Activated naive CD4-positive, alpha-beta T cell treated with anti-CD3 and anti-CD28 coated beads, Interleukin-2, amount 10 ng/mL, durations not matched to agents 7 days and 5 days (primary cell): Measurements from ENCODE around the gene ELOB.

Experiments used
- CTCF ChIA-PET: fragments of 350-600 bp; sonication (Branson Sonifier 250); formaldehyde crosslinking; loops from one replicate; lab custom pipeline; 2021; ENCODE audit warnings: antibody characterized with exemption; lab: Charles Lee
- DNase-seq: peaks from one replicate; pipeline ENCODE4 v3.0.0-alpha.2; 2020
- H3K27ac Mint-ChIP-seq: one replicate; pipeline ENCODE4 v1.8.0; 2021; ENCODE audit warnings: mild to moderate bottlenecking, moderate library complexity, mixed read lengths
- H3K27me3 Mint-ChIP-seq: one replicate; pipeline ENCODE4 v1.8.0; 2021; ENCODE audit warnings: mild to moderate bottlenecking, mixed read lengths
- H3K36me3 Mint-ChIP-seq: one replicate; pipeline ENCODE4 v1.8.0; 2021; ENCODE audit warnings: mixed read lengths
- H3K4me1 Mint-ChIP-seq: one replicate; pipeline ENCODE4 v1.8.0; 2021; ENCODE audit warnings: mixed read lengths
- H3K4me3 Mint-ChIP-seq: one replicate; pipeline ENCODE4 v1.8.0; 2021; ENCODE audit warnings: mild to moderate bottlenecking, moderate library complexity, mixed read lengths
- H3K9me3 Mint-ChIP-seq: one replicate; pipeline ENCODE4 v1.8.0; 2021; ENCODE audit warnings: mixed read lengths

Gene ELOB

DNA sequence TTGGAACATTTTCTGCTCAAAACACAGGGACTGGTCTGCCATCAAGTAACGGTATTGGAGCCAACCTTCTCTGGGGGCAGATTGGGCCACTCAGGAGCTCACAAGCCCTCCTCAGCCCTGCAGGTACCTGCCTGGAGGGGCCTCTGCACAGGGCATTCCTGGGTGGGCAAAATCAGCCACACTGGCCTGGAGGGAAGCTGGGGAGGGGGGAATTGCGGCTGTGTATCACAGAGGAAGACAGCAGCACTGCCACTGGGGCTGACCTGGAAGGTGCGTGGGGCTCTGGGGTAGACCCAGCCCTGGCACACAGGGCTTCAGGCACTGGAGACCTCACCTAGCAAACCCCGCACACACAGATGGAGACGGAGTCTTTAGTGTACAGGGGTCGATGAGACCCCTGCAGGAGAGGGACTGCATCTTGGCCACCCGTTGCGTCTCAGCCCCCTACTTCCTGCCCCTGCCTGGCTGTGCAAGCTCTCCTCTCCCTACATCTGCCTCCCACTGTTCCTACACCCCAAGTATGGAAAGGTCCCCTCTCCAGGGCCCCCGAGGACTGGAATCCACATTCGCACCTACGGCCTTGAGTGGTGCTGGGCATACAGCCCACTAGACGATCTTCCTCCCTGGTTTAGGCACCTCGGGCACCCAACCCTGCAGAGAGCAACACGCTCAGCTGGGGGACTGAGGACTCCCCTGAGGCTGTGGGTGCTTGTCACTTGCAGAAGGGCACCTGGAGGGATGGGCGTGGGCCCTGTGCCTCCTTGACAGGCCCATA is 31.8 kb downstream of the ELOB start:
- no peak for DNase-seq
- Mint-ChIP-seq H3K27ac (no peak overlapping the region), H3K9me3 (no peaks in the 10 kb centered on the region), H3K4me3 (no peak overlapping the region), H3K4me1 (peaks cover 14% of the 10 kb centered on the region), H3K27me3 (peaks cover 30% of the 10 kb centered on the region), H3K36me3 (peaks cover 4% of the 10 kb centered on the region)
- CTCF ChIA-PET = no interaction called here

DNA sequence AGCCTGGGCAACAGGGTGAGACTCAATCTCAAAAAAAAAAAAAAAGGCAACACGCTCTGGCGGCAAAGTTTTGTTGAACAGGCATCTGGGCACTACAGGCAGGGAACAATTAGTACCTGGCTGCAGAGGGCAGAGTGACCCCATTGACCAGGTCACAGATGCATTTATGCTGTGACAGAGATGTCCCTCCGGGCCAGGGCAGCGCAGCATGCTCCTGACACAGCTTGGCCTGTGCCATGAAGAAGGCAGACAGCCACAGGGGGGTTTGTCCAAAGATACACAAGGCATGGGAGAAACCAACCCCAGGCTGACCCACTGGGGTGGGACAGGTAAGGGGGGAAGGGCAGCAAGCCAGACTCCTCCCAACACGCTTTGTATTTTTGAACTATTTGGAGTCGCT is 32.4 kb downstream of the ELOB start:
- CTCF ChIA-PET = no interaction called here
- no peak for DNase-seq
- Mint-ChIP-seq H3K27ac (no peak overlapping the region), H3K4me3 (no peak overlapping the region), H3K27me3 (peaks cover 30% of the 10 kb centered on the region), H3K4me1 (peaks cover 10% of the 10 kb centered on the region), H3K9me3 (no peaks in the 10 kb centered on the region), H3K36me3 (peaks cover 1% of the 10 kb centered on the region)

DNA sequence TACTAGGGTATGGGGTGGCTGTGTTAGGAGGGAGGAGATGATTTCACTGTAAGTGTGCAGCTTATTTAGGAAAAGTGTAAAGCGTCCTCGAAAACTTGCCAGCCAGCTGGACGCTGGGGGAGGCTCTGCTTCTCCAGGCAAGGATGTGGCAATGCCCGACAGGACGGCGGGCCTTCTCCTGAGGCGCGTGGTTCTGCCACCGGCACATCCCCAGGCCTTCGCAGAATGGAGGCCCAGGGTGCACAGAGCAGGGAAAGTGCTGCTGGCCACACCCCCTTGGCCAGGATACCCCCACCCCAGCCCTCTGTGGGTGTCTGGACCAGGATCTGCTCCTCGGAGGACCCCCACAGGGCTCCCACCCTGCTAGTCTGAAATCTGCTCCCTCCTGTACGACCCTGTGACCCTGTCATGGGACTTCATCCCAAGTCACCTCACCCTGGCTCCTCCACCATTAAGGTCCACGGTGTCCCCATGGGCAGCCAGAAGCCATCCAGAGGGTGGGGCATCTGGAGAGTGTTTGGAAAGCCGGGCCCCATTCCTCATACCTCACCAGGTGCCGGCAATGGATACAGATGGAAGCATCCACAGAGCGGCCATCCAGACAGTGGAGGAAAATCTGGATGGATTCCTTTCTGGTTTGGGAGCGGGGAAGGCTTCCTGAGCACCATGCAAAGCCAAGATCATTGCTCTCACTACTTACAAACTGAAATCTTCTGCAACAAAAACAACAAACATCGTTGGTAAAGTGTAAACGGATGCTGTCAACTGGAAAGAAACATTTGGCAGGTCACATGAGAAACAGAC is 33.9 kb downstream of the ELOB start:
- no peak for DNase-seq
- Mint-ChIP-seq H3K4me1 (peaks cover 11% of the 10 kb centered on the region), H3K36me3 (no peaks in the 10 kb centered on the region), H3K27me3 (peaks cover 36% of the 10 kb centered on the region), H3K27ac (no peak overlapping the region), H3K9me3 (no peaks in the 10 kb centered on the region), H3K4me3 (no peak overlapping the region)
- CTCF ChIA-PET = no interaction called here

DNA sequence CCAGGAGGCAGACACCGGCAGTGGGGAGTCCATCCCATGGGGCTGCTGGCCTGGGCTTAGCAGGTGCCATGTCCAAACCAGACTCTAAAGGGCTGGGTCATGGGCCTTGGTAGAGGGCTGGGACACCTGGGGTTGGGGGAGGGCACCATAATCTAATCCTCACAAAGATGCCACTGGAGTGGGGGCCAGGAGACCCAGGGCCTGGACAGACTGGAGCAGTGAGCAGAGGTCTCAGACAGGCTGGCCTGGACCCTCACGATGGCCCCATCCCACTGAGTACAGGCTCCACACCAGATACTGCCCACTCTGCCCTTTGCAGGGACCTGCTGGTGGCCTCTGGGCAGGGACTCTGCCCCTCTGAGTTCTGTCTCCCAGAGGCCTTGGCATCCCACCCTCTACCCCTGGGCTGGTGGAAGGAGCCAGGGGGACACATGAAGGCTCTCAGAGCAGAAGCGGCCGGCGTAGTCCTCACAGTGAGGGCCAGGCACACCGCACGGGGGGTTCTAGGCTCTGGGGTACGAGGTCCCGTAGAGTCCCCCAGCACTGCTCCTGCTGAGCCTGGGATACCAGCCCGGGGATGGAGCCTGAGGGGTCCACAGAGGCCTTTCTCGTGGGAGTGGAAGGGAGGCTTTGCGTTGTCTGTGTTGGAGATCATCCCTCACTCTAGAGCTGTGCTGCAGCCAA is 34.6 kb downstream of the ELOB start:
- Mint-ChIP-seq H3K27me3 (peaks cover 36% of the 10 kb centered on the region), H3K9me3 (no peaks in the 10 kb centered on the region), H3K36me3 (no peaks in the 10 kb centered on the region), H3K4me3 (no peak overlapping the region), H3K4me1 (peaks cover 11% of the 10 kb centered on the region), H3K27ac (no peak overlapping the region)
- DNase-seq = no peak
- CTCF ChIA-PET = no interaction called here

GRCh38 chr16:2741168-2741567 is 35.9 kb downstream of the ELOB start:
- H3K9me3 Mint-ChIP-seq = no peaks in the 10 kb centered on the region
- H3K4me3 Mint-ChIP-seq = no peak overlapping the region
- H3K4me1 Mint-ChIP-seq = peaks cover 11% of the 10 kb centered on the region
- no peaks in the 10 kb centered on the region for H3K36me3 Mint-ChIP-seq
- CTCF ChIA-PET = interaction anchor here (0.7 kb wide), 1 partner anchor 229 kb away, joined by 3 read pairs; no protein-coding TSS in a partner anchor
- H3K27ac Mint-ChIP-seq = no peak overlapping the region
- DNase-seq = no peak
- H3K27me3 Mint-ChIP-seq = peaks cover 40% of the 10 kb centered on the region

GRCh38 chr16:2740476-2740875 is 36.6 kb downstream of the ELOB start:
- no peaks in the 10 kb centered on the region for H3K9me3 Mint-ChIP-seq

GRCh38 chr16:2739625-2740430 is 37.3 kb downstream of the ELOB start:
- Mint-ChIP-seq H3K4me3 (no peak overlapping the region), H3K27me3 (peaks cover 33% of the 10 kb centered on the region), H3K36me3 (no peaks in the 10 kb centered on the region), H3K9me3 (no peaks in the 10 kb centered on the region), H3K27ac (peak overlapping the region; percentile 24), H3K4me1 (peaks cover 11% of the 10 kb centered on the region)
- CTCF ChIA-PET = no interaction called here
- no peak for DNase-seq

More at GRCh38 chr16:2740476-2740875, 36.6 kb downstream of the ELOB start:
- DNase-seq = no peak
- no peak overlapping the region for H3K27ac Mint-ChIP-seq
- H3K4me1 Mint-ChIP-seq = peaks cover 11% of the 10 kb centered on the region
- peaks cover 35% of the 10 kb centered on the region for H3K27me3 Mint-ChIP-seq
- H3K36me3 Mint-ChIP-seq = no peaks in the 10 kb centered on the region
- no peak overlapping the region for H3K4me3 Mint-ChIP-seq
- CTCF ChIA-PET = interaction anchor here (0.7 kb wide), 1 partner anchor 230 kb away, joined by 3 read pairs; no protein-coding TSS in a partner anchor

- Mint-ChIP-seq H3K4me3 (no peak overlapping the region), H3K27ac (no peak overlapping the region), H3K9me3 (no peaks in the 10 kb centered on the region), H3K36me3 (no peaks in the 10 kb centered on the region), H3K27me3 (peaks cover 24% of the 10 kb centered on the region), H3K4me1 (peaks cover 11% of the 10 kb centered on the region)
- DNase-seq = no peak
- CTCF ChIA-PET = no interaction called here
Measured at GRCh38 chr16:2738615-2739014, 38.5 kb downstream of the ELOB start.

- CTCF ChIA-PET = no interaction called here
- Mint-ChIP-seq H3K36me3 (no peaks in the 10 kb centered on the region), H3K27ac (no peak overlapping the region), H3K27me3 (peaks cover 24% of the 10 kb centered on the region), H3K4me3 (no peak overlapping the region), H3K9me3 (no peaks in the 10 kb centered on the region), H3K4me1 (peaks cover 11% of the 10 kb centered on the region)
- no peak for DNase-seq
Measured at GRCh38 chr16:2737895-2738418, 39.1 kb downstream of the ELOB start.

GRCh38 chr16:2737238-2737605 is 39.9 kb downstream of the ELOB start:
- CTCF ChIA-PET = no interaction called here
- no peaks in the 10 kb centered on the region for H3K36me3 Mint-ChIP-seq
- H3K4me3 Mint-ChIP-seq = no peak overlapping the region
- H3K27ac Mint-ChIP-seq = no peak overlapping the region
- no peak for DNase-seq
- H3K4me1 Mint-ChIP-seq = peaks cover 11% of the 10 kb centered on the region
- H3K27me3 Mint-ChIP-seq = peaks cover 26% of the 10 kb centered on the region
- no peaks in the 10 kb centered on the region for H3K9me3 Mint-ChIP-seq

GRCh38 chr16:2736476-2737237 is 40.4 kb downstream of the ELOB start:
- CTCF ChIA-PET = no interaction called here
- Mint-ChIP-seq H3K27ac (no peak overlapping the region), H3K4me1 (peaks cover 11% of the 10 kb centered on the region), H3K27me3 (peaks cover 28% of the 10 kb centered on the region), H3K9me3 (no peaks in the 10 kb centered on the region), H3K4me3 (no peak overlapping the region), H3K36me3 (no peaks in the 10 kb centered on the region)
- no peak for DNase-seq

- DNase-seq = no peak
- no peaks in the 10 kb centered on the region for H3K9me3 Mint-ChIP-seq
- no peak overlapping the region for H3K4me3 Mint-ChIP-seq
- peaks cover 26% of the 10 kb centered on the region for H3K27me3 Mint-ChIP-seq
- CTCF ChIA-PET = no interaction called here
- no peaks in the 10 kb centered on the region for H3K36me3 Mint-ChIP-seq
- no peak overlapping the region for H3K27ac Mint-ChIP-seq
- peaks cover 7% of the 10 kb centered on the region for H3K4me1 Mint-ChIP-seq
Measured at GRCh38 chr16:2734844-2735515, 42.1 kb downstream of the ELOB start.

DNA sequence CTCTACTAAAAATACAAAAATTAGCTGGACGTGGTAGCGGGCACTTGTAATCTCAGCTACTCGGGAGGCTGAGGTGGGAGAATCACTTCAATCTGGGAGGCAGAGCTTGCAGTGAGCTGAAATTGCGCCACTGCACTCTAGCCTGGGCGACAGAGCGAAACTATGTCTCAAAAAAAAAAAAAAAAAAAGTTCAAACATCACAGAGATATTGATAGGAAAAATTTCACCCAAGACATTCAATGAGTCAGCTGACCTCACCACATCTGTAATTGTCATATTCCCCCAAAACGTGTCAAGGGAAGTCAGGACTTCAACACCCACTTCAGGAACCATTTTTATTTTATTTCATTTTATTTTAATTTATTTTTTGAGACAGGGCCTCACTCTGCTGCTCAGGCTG is 49.0 kb downstream of the ELOB start:
- Mint-ChIP-seq H3K27ac (no peak overlapping the region), H3K9me3 (no peaks in the 10 kb centered on the region), H3K4me3 (no peak overlapping the region), H3K36me3 (no peaks in the 10 kb centered on the region), H3K4me1 (no peaks in the 10 kb centered on the region), H3K27me3 (peaks cover 34% of the 10 kb centered on the region)
- CTCF ChIA-PET = no interaction called here
- DNase-seq = no peak
